GM21737 (cell line): ENCODE results near the gene FBXW7.

Experiments used
- ATAC-seq: cut with Tn5 transposase; IDR thresholded peaks from one replicate; pipeline ENCODE4 v1.9.1; 2021; ENCODE audit warnings: mild to moderate bottlenecking, moderate library complexity; ENCODE audit not compliant: unreplicated experiment

The FBXW7 gene

DNA sequence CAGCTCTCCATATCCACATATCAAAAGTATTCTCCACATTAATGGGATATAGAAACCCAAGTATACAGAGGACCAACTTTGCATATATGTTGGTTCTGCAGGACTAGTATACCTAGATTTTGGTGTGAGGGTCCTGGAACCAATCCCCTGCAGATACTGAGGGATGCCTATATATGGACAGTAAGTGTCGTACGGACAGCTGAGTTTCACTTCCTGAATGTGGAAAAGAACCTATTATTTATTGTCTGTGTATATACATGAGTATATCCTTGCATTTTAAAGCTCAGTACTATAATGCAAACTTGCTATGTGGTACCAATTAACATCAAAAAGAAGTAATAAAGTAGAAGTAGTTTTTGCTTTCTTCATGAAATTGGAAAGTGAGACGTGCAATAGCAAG is 101.9 kb downstream of the FBXW7 start:
- ATAC-seq: no peak

DNA sequence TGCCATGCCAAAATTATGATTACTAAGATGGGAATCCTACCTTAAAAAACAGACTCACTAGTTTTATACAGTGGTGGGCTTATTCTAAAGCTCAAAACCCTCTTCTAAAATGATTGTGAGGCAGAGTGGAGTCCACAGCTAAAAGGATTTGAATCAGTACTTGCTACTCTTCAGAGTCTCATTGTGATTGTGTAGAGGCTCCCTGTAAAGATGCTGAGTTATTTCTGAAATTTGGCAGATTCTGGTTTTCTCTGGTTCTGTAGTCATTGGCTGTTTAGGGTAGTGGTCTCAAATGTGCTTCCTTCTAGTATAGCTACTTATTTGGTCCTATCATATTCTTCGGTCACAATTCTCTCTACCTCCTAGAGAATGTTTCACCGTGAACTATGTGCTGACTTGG is 104.1 kb downstream of the FBXW7 start:
- ATAC-seq: no peak

DNA sequence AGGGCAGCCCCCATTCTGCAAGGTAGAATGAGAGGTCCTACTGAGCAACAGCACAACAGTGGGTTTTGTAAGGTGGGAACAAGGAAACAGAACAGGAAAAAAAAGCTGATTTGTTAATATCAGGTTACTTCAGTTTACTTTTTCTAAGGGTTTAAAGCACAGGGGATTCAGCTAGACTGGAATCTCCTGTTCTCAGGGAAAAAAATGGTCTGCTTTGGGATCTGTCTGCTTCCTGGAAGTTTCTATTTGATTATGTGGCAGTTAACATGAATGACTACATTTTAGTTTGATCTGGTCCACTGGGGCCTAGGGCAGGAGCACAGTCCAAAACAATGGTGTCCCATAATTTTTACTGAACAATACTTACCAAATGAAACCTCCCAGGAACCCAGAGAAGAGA is 104.6 kb downstream of the FBXW7 start:
- ATAC-seq: no peak

DNA sequence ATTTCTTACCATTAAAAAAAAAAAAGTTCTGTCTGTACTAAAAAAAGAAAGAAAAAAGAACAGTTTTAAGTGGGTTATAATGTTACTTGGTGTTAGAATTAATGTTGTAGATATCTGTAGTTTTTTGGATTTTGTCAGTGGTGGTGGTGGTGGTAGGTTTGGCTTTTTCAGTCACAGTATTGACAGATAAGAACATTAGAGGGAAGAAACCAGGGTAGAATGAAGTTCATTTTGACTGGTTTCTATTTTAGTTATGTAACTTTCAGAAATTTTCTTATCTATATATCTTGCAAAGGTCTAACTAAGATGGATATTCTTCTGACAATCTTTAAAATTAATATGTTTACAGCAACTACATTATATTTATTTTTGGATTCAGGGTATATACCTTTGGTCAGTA is 105.4 kb downstream of the FBXW7 start:
- ATAC-seq: no peak

DNA sequence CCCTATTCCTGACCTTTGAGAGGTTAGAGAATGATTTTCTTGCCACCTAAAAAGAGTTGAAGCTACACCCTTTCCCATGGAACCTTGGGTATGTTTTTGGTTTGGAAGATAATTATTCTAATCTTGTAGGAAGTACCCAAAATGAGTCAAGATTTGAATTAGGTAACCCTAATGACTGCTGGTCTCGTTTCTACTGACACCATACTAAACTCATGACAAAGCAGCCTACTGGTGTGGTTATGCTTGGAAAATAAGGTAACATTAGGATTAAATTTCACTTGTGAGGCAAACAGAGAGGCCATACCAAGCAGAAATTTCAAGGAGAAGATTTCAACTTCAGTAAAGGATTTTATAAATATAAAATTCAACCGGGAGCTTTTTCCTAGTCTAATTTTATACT is 107.9 kb downstream of the FBXW7 start:
- no peak for ATAC-seq

DNA sequence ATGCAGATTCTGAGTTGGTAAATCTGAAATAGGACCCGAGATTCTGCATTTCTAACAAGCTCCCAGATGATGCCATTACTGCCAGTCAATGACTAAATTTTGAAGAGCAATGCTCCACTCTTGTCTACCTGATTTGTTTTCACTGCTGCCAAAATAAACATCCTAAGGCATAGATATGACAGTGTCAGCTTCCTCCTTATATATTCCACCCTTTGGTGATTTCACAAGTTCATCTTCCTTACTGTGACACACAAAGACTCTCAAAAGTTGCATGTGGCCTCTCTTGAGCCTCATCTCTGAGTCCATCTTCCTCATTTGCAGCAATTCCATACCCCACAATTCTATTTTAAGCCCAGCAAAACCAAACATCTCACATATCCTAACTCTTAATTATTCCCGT is 110.9 kb downstream of the FBXW7 start:
- no peak for ATAC-seq

DNA sequence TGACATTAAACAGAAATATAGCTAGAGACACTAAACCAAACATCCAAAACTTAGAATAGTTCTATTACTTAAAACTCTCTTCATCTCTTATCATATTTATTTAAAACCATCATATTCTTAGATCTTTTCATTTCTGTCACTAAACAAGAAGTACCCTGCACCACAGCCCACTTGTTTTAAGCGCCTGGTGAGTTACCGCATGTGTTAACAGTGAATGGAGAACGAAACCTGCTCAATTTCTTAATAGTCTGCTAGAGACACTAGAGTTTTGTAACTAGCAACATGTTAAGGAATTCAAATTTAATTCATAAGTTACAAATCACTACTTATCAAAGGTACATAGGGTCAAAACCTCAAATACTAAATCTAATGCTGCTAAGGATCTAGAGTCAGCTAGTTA is 111.5 kb downstream of the FBXW7 start:
- ATAC-seq: no peak

DNA sequence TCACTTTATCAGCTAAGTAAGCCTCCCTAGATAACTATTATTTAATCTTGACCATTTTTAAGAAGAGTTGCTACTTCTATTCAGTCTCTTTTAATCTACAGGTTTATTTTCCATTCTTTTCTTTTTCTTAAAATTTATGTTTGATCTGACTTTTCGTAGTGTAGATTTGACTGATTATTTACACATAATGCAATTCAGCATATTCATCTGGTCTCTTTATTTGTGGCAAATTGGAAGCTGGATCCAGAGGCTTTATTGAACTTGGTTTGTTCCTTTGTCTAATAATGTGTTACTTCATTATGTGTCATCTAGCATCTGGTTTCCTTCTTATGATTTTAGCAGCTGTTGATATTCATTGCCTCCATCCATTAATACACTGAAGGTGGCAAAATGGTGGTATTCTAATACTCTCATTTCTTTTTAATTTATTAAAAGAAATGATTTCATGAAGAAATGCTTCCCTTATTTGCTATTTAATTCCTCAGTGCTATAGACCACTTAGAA is 113.0 kb downstream of the FBXW7 start:
- no peak for ATAC-seq

DNA sequence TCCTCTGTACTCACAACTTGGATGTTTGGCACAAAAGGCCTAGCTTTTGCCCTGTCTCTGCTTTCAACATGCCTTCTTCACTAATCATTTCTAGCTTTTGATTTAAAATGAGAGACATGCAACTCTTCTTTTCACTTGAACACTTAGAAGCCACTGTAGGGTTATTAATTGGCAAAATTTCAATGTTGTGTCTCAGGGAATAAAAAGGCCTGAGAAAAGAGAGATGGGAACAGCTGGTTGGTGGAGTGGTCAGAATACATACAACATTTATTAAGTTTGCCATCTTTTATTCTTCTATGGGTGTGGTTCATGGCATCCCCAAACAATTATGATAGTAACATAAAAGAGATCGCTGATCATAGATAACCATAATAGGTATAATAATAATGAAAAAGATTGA is 114.3 kb downstream of the FBXW7 start:
- no peak for ATAC-seq

DNA sequence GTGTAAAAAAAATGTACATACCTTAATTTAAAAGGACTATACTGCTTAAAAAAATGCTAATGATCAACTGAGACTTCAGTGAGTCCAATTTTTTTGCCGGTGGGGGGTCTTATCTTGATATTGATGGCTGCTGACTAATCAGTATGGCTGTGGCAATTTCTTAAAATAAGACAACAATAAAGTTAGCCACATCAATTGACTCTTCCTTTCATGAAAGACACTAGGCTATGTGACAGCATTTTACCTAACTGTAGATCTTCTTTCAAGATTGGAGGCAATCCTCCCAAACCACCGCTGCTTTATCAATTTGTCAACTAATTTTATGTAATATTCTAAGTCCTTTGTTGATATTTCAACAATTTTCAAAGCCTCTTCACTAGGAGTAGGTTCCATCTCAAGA is 116.1 kb downstream of the FBXW7 start:
- no peak for ATAC-seq

DNA sequence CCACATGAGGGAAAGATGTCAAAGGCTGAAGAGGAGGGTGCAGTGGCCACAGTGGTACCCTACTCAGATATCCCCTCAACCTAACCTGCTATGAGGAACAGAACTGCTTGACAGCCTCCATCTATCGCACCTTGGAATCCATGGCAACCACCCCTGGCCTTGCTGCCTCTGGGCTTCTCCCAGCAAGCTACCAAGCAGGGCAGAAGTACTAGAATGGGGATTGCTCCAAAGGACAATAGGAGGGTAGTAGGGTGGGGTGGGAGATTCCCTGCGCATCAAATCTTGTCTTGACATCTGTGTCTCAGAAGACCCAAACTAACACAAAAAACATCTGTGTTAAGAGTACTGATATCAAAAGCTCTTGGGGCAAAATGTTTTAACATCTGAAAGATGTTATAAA is 118.2 kb downstream of the FBXW7 start:
- no peak for ATAC-seq

DNA sequence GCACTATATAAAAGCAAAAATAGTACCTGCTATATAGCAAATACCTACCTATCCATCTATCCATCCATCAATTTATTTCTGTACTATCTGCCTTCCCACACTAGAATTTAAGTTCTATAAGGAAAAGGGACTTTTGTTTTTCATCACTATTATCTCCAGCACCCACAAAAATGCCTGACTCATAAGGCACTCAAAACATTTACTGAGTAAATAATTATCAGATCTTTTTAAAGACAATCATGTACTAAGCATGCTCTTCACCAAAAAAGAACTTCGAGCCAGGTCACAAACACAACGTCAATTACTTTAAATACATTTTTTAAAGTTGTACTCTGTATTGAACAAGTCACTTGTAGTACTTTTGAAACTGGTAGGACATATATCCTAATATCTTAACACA is 119.9 kb downstream of the FBXW7 start:
- ATAC-seq: no peak

DNA sequence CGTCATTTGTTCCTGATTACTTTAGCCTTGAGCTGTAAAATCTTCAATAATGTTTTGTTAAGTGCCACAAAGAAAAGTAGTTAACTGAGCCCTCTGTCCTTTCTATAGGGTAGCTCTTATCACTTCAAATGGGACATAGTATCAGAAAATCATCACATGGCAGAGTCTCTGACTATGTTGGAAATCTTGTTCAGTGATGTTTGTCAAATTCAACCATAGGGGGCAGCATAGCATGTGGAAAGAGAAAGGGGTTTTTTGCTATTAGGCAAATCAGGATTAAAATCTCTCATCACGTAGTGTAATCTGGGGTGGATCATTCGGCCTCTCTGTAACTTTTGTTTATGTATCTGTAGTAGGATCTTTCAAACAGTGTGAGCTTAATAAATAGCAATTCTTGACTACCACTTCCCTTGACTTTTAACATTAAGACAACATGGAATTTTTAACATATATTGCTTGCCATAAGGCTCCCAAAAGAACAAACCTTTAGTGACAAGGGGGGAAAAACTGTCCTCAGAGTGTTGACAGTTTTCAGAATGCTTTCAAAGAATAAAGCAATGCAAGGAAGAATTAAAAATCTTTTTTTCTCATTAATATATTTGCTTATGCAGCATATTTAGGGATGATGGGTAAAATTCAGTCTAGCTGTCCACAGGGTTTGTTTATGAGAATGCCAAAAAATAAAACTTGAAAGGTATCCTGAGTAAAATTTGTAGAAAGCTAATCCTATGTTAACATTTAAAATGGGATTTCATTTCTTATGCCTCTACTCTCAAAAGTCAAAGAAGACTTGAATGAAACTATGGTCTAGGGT is 127.2 kb downstream of the FBXW7 start:
- ATAC-seq: no peak

DNA sequence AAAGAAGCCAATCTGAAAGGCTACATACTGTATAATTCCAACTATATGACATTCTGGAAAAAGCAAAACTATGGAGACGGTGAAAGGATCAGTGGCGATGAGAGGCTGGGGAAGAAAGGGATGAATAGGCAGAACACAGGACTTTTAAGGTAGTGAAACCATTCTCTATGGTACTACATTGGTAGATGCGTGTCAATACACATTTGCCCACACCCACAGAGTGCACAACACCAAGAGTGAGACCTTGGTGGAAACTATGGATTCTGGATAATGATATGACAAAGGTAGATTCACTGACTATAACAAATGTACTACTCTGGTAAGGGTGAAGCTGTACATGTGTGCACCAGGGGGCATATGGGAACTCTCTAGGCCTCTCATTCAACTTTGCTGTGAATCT is 134.5 kb downstream of the FBXW7 start:
- ATAC-seq: no peak

DNA sequence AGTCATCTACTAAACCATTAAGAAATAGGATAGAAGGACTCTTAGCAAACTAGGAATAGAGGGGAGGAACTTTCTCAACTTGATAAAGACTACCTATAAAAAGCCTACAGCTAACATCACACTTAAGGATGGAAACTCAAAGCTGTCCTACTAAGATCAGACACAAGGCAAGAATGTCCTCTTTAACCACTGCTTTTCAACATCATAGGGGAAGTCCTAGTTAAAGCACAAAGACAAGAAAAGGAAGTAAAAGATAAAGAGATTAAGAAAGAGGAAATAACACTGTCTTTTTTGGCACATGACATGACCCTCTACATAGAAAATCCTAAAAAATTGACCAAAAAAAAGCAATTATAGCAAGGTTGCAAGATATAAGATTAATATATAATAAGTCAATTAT is 136.6 kb downstream of the FBXW7 start:
- ATAC-seq: no peak

DNA sequence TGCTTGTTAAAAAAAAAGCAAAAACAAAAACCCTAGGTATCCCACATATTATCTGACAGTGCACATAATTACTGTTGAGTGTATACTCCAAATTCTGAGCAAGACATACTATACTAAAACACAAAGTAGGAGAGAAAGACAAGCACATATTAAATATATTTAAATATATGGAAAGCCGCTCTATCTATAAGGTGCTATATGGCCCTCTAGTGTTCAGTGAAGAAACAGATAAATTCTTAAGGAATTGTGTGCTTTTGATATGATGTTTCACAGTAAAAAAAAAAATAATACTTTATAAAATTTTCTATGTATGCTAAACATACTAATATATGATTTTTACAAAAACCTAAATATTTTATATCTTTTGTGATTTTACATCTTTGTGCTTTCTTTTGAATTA is 137.8 kb downstream of the FBXW7 start:
- no peak for ATAC-seq

DNA sequence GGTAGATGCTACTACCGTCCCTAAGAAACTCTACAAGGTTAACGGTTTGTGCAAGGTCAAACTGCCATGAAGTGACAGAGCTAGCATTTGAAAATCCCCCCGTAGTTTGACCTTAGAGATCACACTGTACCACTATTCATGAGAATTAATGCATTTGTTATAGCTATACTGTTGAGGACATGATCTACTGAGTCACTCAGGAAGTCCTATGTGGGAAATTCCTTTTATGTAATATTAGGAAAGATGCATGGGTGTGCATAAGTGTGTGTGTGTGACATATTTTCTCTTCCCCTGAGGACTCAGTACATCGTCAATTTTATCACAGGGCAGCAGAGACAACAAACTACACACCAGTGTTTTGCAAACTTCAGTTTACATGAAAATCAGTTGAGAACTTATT is 141.1 kb downstream of the FBXW7 start:
- no peak for ATAC-seq

DNA sequence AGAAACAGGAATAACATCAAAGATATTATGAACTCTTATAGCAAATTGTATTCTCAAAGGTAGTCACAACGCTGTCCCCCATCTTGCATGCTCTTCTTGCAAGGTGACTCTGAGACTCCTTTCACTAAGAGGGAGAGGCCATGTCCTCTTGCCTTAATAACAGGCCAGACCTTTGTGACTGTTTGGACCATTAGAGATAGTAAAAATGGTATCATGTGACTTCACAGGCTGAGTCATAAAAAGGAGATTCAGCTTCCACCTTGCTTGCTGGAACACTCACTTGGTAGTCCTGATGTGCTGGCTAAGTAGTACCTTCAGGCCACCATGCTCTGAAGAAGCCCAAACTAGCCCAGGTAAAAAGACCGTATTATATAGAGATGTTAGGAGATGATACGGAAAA is 143.8 kb downstream of the FBXW7 start:
- ATAC-seq: no peak

DNA sequence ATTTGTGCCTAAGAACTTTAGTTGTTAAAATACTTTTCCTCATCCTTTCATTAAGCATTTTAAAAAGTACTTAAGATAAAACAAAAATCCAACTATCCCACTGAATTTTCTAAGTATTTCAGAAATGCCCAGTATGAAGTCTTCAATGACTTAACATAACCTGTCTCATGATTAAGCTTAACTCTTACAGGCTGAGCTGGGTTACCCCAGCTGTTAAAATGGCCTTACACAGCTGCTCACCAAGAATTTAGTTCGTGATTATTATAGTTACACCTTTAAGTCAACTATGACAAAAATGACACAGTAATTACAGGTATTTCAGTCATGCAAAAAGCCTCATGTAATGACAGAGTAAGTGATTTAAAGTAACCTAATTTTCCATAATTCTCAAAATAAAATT is 145.7 kb downstream of the FBXW7 start:
- ATAC-seq: no peak

DNA sequence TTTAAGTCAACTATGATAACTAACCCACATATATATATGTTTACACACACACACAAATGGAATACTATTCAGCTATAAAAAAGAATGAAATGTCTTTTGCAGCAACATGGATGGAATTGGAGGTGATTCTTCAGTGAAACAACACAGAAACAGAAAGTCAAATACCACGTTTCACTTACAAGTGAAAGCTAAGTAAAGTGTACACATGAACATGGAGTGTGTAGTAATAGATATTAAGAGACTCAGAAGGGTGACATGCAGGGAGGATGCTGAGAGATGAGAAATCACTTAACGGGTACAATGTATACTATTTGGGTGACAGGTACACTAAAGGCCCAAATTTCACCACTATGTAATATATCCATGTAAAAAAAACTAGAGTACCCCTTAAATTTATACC is 146.5 kb downstream of the FBXW7 start:
- no peak for ATAC-seq

DNA sequence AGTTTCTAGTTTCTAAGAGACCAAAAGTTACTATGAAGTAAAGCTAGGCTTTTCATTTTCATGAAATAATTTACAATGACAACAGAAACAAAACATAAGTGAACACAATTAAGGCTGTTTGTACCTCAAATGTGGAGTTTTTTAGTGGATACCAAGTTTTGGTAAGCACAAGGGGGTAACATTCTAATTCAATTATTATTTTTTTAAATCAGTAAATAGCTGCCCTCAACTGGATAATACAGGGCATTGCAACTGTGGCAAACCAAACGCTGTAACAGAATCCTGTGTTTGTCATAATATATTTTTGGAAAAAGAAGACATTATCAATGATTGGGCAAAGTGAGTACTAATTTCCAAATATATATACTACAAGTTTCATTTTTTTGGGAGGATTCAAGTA is 150.3 kb downstream of the FBXW7 start:
- no peak for ATAC-seq

DNA sequence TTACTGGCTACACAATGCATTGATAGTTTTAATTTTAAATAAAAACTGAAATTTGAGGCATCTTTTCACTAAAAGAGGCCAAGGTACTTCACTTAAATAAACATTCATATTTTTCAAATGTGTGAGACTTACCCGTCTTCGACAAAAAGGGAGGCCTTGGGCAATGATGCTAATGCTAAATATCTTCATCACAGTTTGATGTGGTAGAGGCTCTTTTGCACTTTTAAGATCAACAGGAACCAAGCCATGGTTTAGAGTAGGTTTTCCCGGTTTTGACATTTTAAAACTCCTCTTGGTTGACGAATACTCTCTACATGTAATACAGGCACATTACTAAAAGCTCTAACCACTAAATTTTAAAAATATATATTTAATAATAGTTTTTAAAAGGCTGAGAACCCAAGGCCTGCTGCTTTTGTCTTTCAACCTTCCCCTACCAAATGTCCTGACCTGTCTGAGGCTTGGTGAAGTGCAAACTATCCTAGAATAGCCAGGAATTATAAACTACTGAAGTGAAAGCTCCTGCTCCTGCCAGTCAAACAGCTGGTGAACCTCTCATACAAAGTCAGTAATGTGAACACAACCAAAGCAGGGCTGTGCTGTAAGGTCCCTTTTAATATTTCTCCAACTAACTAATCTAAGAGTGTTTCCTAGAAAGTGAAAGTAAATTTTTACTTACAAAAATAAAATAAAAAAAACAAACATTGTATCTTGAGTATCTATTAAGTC is 153.7 kb downstream of the FBXW7 start:
- no peak for ATAC-seq
